ENCODE measurements around the gene CLOCK. TPM values are rescaled to one million over a fixed set of nuclear protein-coding genes. Genes with fewer than 3 reads are reported as not detected.

The CLOCK gene
- total and polyA plus RNA-seq, 2 of the 13 experiments (the other 11 are each of a cell fraction or from before 2014, with no cell fraction given), result 8.8 to 13.5 TPM

Small RNA genes lying within 50 kb of the gene (small RNA-seq; reads per million reads assigned to genes)
- 0 reads per million in 3 experiments for gene RF00019 (ENCODE audit: insufficient read depth in 2 of 3, insufficient read length in 3 of 3, low read depth in 2 of 3, low replicate concordance in 1 of 3)

Other genes starting within 250 kb of the CLOCK start
- 12.8 and 18.4 TPM in 2 replicates for gene SRD5A3, start 200.7 kb downstream of the CLOCK start, total RNA-seq (2016; rRNA removed; fragmentation: Illumina TruSeq; extraction: Trizol)
- 7.4 and 12.4 TPM in 2 replicates for gene SRD5A3, start 200.7 kb downstream of the CLOCK start, polyA plus RNA-seq (2011; rRNA removed)
- gene TMEM165, start 151.0 kb downstream of the CLOCK start, total RNA-seq (2016; rRNA removed; fragmentation: Illumina TruSeq; extraction: Trizol), result 32.0 and 54.6 TPM in 2 replicates
- 82.0 and 103 TPM in 2 replicates for gene TMEM165, start 151.0 kb downstream of the CLOCK start, polyA plus RNA-seq (2011; rRNA removed)
- gene PDCL2, start 45.3 kb upstream of the CLOCK start, total RNA-seq (2016; rRNA removed; fragmentation: Illumina TruSeq; extraction: Trizol), result not detected in 2 replicates
- gene PDCL2, start 45.3 kb upstream of the CLOCK start, polyA plus RNA-seq (2011; rRNA removed), result not detected in 2 replicates
- gene NMU, start 89.4 kb upstream of the CLOCK start, total RNA-seq (2016; rRNA removed; fragmentation: Illumina TruSeq; extraction: Trizol), result not detected in 2 replicates
- not detected in 2 replicates for gene NMU, start 89.4 kb upstream of the CLOCK start, polyA plus RNA-seq (2011; rRNA removed)